HepG2 (cell line): ENCODE measurements around the gene SORD. TPM values are rescaled to one million over a fixed set of nuclear protein-coding genes. Genes with fewer than 3 reads are reported as not detected.

Experiments
- ATAC-seq: fragments of 200-7000 bp; cut with Tn5 transposase; 3 replicates; pipeline ENCODE4 v1.9.1; 2020; ENCODE audit warnings: mild to moderate bottlenecking, moderate library complexity
- BruUV-seq: library from RNA; stranded (reverse); fragments of 400-500 nt; replicated peaks from 2 replicates; lab custom pipeline; 2021; lab: Mats Ljungman, UMichigan
- CTCF ChIA-PET: fragments of 300-600 bp; formaldehyde crosslinking; extraction: SDS; loops from one replicate; lab custom pipeline; 2021; ENCODE audit warnings: low total read pairs, inconsistent platforms, low intra/inter-chr PET ratio; lab: Yijun Ruan, JAX
- POLR2A ChIA-PET: fragments of 350-600 bp; sonication (Branson Sonifier 250); formaldehyde crosslinking; loops from one replicate; lab custom pipeline; 2020; ENCODE audit warnings: antibody characterized with exemption, inconsistent platforms; lab: Yijun Ruan, JAX
- DNase-seq: peaks from one replicate; pipeline ENCODE4 v3.0.0-alpha.2; 2015; ENCODE audit warnings: low spot score
- FAIRE-seq: peaks from 3 replicates; lab custom pipeline; 2011; peaks lifted over from hg19 to GRCh38; lab: Jason Lieb, UNC
- H2AFZ ChIP-seq: one replicate; pipeline ENCODE4 v1.6.1; 2011; ENCODE audit warnings: low read length, inconsistent platforms
- H3K27ac ChIP-seq: fragments of 300-600 bp; 3 replicates; pipeline ENCODE4 v1.8.0; 2011; ENCODE audit warnings: mixed run types, mild to moderate bottlenecking, mixed read lengths, low read length, inconsistent platforms; ENCODE audit not compliant: insufficient read depth; ENCODE audit errors: extremely low read length
- H3K27me3 ChIP-seq, 2 experiments: fragments of 200-600 bp in 1 of 2; 2 replicates in 1 of 2; 3 replicates in 1 of 2; pipeline versions ENCODE4 v1.6.0 to v1.8.0; 2011; ENCODE audit warnings: low read length in 2 of 2, mild to moderate bottlenecking in 2 of 2, moderate library complexity in 2 of 2, inconsistent platforms in 1 of 2; ENCODE audit not compliant: insufficient read depth in 2 of 2, control insufficient read depth in 1 of 2
- H3K36me3 ChIP-seq, 2 experiments: fragments of 200-600 bp in 1 of 2; replicated peaks in 1 of 2; 2 replicates in 1 of 2; 3 replicates in 1 of 2; pipeline versions ENCODE4 v1.5.1 to v1.8.0; 2011; ENCODE audit warnings: low read length in 2 of 2, inconsistent platforms in 1 of 2; ENCODE audit not compliant: insufficient read depth in 2 of 2, control insufficient read depth in 1 of 2
- H3K4me1 ChIP-seq: 2 replicates; pipeline ENCODE4 v1.5.1; 2012; ENCODE audit warnings: low read length, inconsistent platforms; ENCODE audit not compliant: insufficient read depth
- H3K4me2 ChIP-seq: 2 replicates; pipeline ENCODE4 v1.6.0; 2011; ENCODE audit warnings: low read depth, low read length, inconsistent platforms
- H3K4me3 ChIP-seq, 3 experiments: fragments of 200-600 bp in 1 of 3; sonication (generic), shearing (Covaris generic) in 1 of 3; replicated peaks in 1 of 3; 2 replicates each; pipeline ENCODE4 v1.5.1; 2011 to 2016; ENCODE audit warnings: low read length in 3 of 3, inconsistent platforms in 2 of 3, low read depth in 2 of 3, mild to moderate bottlenecking in 2 of 3, control low read depth in 1 of 3, mixed read lengths in 1 of 3; ENCODE audit not compliant: insufficient read depth in 1 of 3
- H3K79me2 ChIP-seq: one replicate; pipeline ENCODE4 v1.6.1; 2011; ENCODE audit warnings: low read length, inconsistent platforms; ENCODE audit not compliant: insufficient read depth
- H3K9ac ChIP-seq: 2 replicates; pipeline ENCODE4 v1.6.0; 2011; ENCODE audit warnings: mild to moderate bottlenecking, low read depth, low read length, inconsistent platforms; ENCODE audit not compliant: insufficient read depth
- H3K9me3 ChIP-seq: 2 replicates; pipeline ENCODE4 v1.5.1; 2012; ENCODE audit warnings: mild to moderate bottlenecking, low read length
- H4K20me1 ChIP-seq: 2 replicates; pipeline ENCODE4 v1.6.0; 2011; ENCODE audit warnings: inconsistent platforms, mild to moderate bottlenecking, low read length, moderate library complexity; ENCODE audit not compliant: insufficient read depth
- BCL6 ChIP-seq: IDR thresholded peaks from 2 replicates; pipeline ENCODE4 v1.6.1; 2016; ENCODE audit warnings: missing genetic modification reagents, missing compliant biosample characterization
- BRCA1 ChIP-seq: sonication (generic); formaldehyde crosslinking; IDR thresholded peaks from 2 replicates; pipeline ENCODE4 v1.4.0; 2020; ENCODE audit warnings: missing genetic modification reagents
- CEBPB ChIP-seq: IDR thresholded peaks from 2 replicates; pipeline ENCODE4 v1.6.1; 2011; ENCODE audit warnings: low read depth, low read length, improper control_type of control experiment, borderline replicate concordance
- DMAP1 ChIP-seq: IDR thresholded peaks from 2 replicates; pipeline ENCODE4 v1.6.1; 2016
- EP300 ChIP-seq, 3 experiments: sonication (generic) in 1 of 3; formaldehyde crosslinking in 1 of 3; IDR thresholded peaks; 2 replicates each; pipeline versions ENCODE4 v1.5.1 to v1.6.1; 2011 to 2020; ENCODE audit warnings: low read depth in 2 of 3, low read length in 2 of 3, borderline replicate concordance in 1 of 3, improper control_type of control experiment in 1 of 3, mild to moderate bottlenecking in 1 of 3, missing genetic modification reagents in 1 of 3, moderate library complexity in 1 of 3
- HIVEP1 ChIP-seq: sonication (generic); formaldehyde crosslinking; IDR thresholded peaks from 2 replicates; pipeline ENCODE4 v1.4.0; 2020; ENCODE audit warnings: mild to moderate bottlenecking, missing genetic modification reagents
- JUN ChIP-seq: sonication (generic); formaldehyde crosslinking; IDR thresholded peaks from 2 replicates; pipeline ENCODE4 v1.4.0; 2020; ENCODE audit warnings: mild to moderate bottlenecking, missing genetic modification reagents
- SRSF4 ChIP-seq: fragments of 200-400 bp; formaldehyde crosslinking; IDR thresholded peaks from one replicate; pipeline ENCODE4 v1.6.1; 2018; ENCODE audit warnings: mild to moderate bottlenecking, low read depth, low read length, moderate library complexity; ENCODE audit not compliant: poor library complexity, severe bottlenecking
- TBP ChIP-seq: sonication (generic); formaldehyde crosslinking; IDR thresholded peaks from 2 replicates; pipeline ENCODE4 v1.5.0; 2020; ENCODE audit warnings: missing genetic modification reagents
- THAP11 ChIP-seq: IDR thresholded peaks from 2 replicates; pipeline ENCODE4 v1.6.1; 2016; ENCODE audit warnings: missing biosample characterization, missing genetic modification reagents
- ZNF550 ChIP-seq: sonication (generic); formaldehyde crosslinking; IDR thresholded peaks from 2 replicates; pipeline ENCODE4 v1.4.0; 2020; ENCODE audit warnings: mild to moderate bottlenecking, missing genetic modification reagents, borderline replicate concordance
- ZNF781 ChIP-seq: sonication (generic); formaldehyde crosslinking; IDR thresholded peaks from 2 replicates; pipeline ENCODE4 v1.5.1; 2020; ENCODE audit warnings: borderline replicate concordance, mild to moderate bottlenecking, missing genetic modification reagents; ENCODE audit errors: not compliant biosample characterization
- WGBS: methylation state at CpG from one replicate; pipeline ENCODE4 v1.1.6; 2017; ENCODE audit warnings: low lambda C conversion rate; 5-methylcytosine and 5-hydroxymethylcytosine counted together
- in situ Hi-C: cut with HindIII; loops from 2 replicates; pipeline ENCODE4 v1.10.0; 2017; ENCODE audit warnings: low pct_unique_long_range_greater_than_20kb; ENCODE audit not compliant: extremely low pct_ligation_motif_present
- intact Hi-C: fragments of 100-400 bp; cut with micrococcal nuclease; formaldehyde crosslinking; loops from one replicate; pipeline ENCODE4 v1.10.0; 2022; ENCODE audit not compliant: unreplicated experiment
- polyA plus RNA-seq, 8 experiments: library from polyadenylated mRNA; depleted of rRNA in 3 of 8; stranded (reverse) in 7 of 8; unstranded in 1 of 8; fragments of >200 nt; fragmentation: Illumina TruSeq in 4 of 8; extraction: Trizol in 4 of 8; gene quantifications; 2 replicates each; pipeline versions ENCODE4 v1.2.1 to v1.2.3, GENCODE V29; 2011 to 2016; ENCODE audit warnings: low read depth in 4 of 8, missing spikeins in 1 of 8, mixed read lengths in 1 of 8; ENCODE audit not compliant: insufficient read depth in 1 of 8
- total RNA-seq, 5 experiments: library from RNA; depleted of rRNA; stranded (reverse); fragments of >200 nt; fragmentation: Illumina TruSeq; extraction: Trizol; gene quantifications; 2 replicates each; pipeline ENCODE4 v1.2.3, GENCODE V29; 2016; ENCODE audit warnings: low read depth in 1 of 5
- TF ChIP-seq, protein P1 (sequence below): sonication (generic); formaldehyde crosslinking; IDR thresholded peaks from 2 replicates; pipeline ENCODE4 v1.4.0; 2020; ENCODE audit warnings: missing genetic modification reagents
- TF ChIP-seq, protein P2 (sequence below): sonication (generic); formaldehyde crosslinking; IDR thresholded peaks from 2 replicates; pipeline ENCODE4 v1.4.0; 2020; ENCODE audit warnings: missing genetic modification reagents, borderline replicate concordance

Gene SORD
- total and polyA plus RNA-seq, 2 of the 13 experiments (the other 11 are each of a cell fraction or from before 2014, with no cell fraction given): 59.1 to 95.3 TPM

- TF ChIP-seq, protein P1, sequence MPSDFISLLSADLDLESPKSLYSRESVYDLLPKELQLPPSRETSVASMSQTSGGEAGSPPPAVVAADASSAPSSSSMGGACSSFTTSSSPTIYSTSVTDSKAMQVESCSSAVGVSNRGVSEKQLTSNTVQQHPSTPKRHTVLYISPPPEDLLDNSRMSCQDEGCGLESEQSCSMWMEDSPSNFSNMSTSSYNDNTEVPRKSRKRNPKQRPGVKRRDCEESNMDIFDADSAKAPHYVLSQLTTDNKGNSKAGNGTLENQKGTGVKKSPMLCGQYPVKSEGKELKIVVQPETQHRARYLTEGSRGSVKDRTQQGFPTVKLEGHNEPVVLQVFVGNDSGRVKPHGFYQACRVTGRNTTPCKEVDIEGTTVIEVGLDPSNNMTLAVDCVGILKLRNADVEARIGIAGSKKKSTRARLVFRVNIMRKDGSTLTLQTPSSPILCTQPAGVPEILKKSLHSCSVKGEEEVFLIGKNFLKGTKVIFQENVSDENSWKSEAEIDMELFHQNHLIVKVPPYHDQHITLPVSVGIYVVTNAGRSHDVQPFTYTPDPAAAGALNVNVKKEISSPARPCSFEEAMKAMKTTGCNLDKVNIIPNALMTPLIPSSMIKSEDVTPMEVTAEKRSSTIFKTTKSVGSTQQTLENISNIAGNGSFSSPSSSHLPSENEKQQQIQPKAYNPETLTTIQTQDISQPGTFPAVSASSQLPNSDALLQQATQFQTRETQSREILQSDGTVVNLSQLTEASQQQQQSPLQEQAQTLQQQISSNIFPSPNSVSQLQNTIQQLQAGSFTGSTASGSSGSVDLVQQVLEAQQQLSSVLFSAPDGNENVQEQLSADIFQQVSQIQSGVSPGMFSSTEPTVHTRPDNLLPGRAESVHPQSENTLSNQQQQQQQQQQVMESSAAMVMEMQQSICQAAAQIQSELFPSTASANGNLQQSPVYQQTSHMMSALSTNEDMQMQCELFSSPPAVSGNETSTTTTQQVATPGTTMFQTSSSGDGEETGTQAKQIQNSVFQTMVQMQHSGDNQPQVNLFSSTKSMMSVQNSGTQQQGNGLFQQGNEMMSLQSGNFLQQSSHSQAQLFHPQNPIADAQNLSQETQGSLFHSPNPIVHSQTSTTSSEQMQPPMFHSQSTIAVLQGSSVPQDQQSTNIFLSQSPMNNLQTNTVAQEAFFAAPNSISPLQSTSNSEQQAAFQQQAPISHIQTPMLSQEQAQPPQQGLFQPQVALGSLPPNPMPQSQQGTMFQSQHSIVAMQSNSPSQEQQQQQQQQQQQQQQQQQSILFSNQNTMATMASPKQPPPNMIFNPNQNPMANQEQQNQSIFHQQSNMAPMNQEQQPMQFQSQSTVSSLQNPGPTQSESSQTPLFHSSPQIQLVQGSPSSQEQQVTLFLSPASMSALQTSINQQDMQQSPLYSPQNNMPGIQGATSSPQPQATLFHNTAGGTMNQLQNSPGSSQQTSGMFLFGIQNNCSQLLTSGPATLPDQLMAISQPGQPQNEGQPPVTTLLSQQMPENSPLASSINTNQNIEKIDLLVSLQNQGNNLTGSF (CRISPR knock-in tag): no peak
- TF ChIP-seq JUN (no peak), SRSF4 (no peak), DMAP1 (no peak), CEBPB (peak; percentile 33; the same call in 1 of the 2 replicates), HIVEP1 (no peak)
- TF ChIP-seq, all 625 proteins: peak for 3
Measured at GRCh38 chr15:45087513-45087912, 64.5 kb downstream of the SORD start (continued).

DNA sequence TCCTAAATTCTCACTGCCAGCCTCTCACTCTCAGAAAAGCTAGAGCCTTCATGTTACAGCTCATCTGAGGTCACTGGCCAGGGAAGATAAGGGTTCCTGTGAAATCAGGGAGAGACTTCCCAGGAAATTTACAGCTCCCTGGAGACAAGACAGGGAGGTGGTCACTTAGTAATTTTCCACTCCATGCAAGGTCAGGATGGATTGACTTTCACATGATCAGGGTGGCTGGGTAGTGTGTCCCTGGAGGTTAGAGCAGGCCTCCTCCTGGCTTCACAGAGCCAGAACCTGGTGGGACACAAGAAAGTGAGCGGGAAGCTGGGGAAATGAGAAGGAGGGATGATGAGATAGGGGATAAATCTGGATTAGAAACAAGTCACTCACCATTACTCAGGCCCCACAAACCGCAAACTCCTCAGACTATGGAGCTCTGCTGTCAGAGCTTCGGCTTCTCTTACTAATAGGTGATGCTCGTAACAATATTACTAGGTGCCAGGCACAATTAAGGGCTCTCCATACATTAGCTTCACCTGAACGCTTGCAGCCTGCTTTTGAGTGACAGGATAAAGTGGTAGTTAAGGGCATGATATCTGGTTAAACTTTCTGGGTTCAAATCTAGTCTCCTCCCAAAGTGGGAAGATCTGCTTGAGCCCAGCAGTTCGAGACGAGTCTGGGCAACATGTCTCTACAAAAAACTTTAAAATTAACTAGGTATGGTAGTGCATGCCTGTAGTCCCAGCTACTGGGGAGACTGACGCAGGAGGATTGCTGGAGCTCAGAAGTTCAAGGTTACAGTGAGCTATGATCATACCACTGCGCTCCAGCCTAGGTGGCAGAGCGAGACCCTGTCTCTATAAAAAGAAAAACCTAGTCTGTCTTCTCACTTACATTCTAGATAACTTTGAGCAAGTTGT is 66.1 kb downstream of the SORD start:
- Histone ChIP-seq H3K27me3 (peaks cover 0 to 11% of the 10 kb centered on the region in 2 experiments; a peak in 4 of 5 replicates), H3K9ac (no peak overlapping the region), H3K9me3 (no peaks in the 10 kb centered on the region), H3K79me2 (no peaks in the 10 kb centered on the region), H3K4me2 (peak overlapping the region; percentile 41), H3K27ac (no peak overlapping the region), H4K20me1 (no peaks in the 10 kb centered on the region), H3K4me1 (peaks cover 48% of the 10 kb centered on the region), H3K36me3 (no peaks in the 10 kb centered on the region), H3K4me3 (peak overlapping the region in 1 of 3 experiments; percentile 6; a peak in 1 of 6 replicates), H2AFZ (no peak overlapping the region)
- DNase-seq: peak; percentile 36
- ATAC-seq: peak; percentile 61
- ChIA-PET CTCF (no interaction called here), POLR2A (no interaction called here)
- FAIRE-seq: peak; percentile 56
- in situ Hi-C loops: no loop called here
- BruUV-seq: no TSS peak
- 38% methylated on average over 9 of the region's 10 CpGs for WGBS
- intact Hi-C loops: no loop called here
- TF ChIP-seq BCL6: 0 out of 2 replicates have a peak, but pooled peaks have one; percentile 14
- TF ChIP-seq ZNF781: no peak
- TF ChIP-seq BRCA1 (CRISPR knock-in tag): no peak
- TF ChIP-seq EP300 (IDR thresholded peaks at IDR 0.05; ENCODE audit: low read depth in 2 of 2, low read length in 2 of 2): peak in 1 of 2 experiments; percentile 56; a peak in 1 of 4 replicates
- TF ChIP-seq EP300 (CRISPR knock-in tag; IDR thresholded peaks at IDR 0.05; ENCODE audit: borderline replicate concordance): no peak
- no peak for TF ChIP-seq ZNF550
- TF ChIP-seq THAP11 (CRISPR knock-in tag): no peak
- no peak for TF ChIP-seq TBP (CRISPR knock-in tag)
- TF ChIP-seq, protein P2, sequence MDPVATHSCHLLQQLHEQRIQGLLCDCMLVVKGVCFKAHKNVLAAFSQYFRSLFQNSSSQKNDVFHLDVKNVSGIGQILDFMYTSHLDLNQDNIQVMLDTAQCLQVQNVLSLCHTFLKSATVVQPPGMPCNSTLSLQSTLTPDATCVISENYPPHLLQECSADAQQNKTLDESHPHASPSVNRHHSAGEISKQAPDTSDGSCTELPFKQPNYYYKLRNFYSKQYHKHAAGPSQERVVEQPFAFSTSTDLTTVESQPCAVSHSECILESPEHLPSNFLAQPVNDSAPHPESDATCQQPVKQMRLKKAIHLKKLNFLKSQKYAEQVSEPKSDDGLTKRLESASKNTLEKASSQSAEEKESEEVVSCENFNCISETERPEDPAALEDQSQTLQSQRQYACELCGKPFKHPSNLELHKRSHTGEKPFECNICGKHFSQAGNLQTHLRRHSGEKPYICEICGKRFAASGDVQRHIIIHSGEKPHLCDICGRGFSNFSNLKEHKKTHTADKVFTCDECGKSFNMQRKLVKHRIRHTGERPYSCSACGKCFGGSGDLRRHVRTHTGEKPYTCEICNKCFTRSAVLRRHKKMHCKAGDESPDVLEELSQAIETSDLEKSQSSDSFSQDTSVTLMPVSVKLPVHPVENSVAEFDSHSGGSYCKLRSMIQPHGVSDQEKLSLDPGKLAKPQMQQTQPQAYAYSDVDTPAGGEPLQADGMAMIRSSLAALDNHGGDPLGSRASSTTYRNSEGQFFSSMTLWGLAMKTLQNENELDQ: no peak
